Neural crest cell (in vitro differentiated cells): ENCODE results near the gene PGLYRP1. TPM values are rescaled to one million over a fixed set of nuclear protein-coding genes. Genes with fewer than 3 reads are reported as not detected.

Source experiments
- DNase-seq: peaks from one replicate; pipeline ENCODE4 v3.0.0; 2021; ENCODE audit warnings: low read depth, mixed read lengths, low spot score
- H3K27ac Mint-ChIP-seq: one replicate; pipeline ENCODE4 v1.8.0; 2021; ENCODE audit warnings: mild to moderate bottlenecking, mixed read lengths; ENCODE audit not compliant: unreplicated experiment
- H3K27me3 Mint-ChIP-seq: 2 replicates; pipeline ENCODE4 v1.8.0; 2021; ENCODE audit warnings: low read depth, mild to moderate bottlenecking, mixed read lengths
- H3K36me3 Mint-ChIP-seq: 2 replicates; pipeline ENCODE4 v1.8.0; 2021; ENCODE audit warnings: low read depth, mild to moderate bottlenecking, mixed read lengths
- H3K4me1 Mint-ChIP-seq: 2 replicates; pipeline ENCODE4 v1.8.0; 2021; ENCODE audit warnings: mixed read lengths
- H3K4me3 Mint-ChIP-seq: one replicate; pipeline ENCODE4 v1.8.0; 2021; ENCODE audit warnings: mild to moderate bottlenecking, mixed read lengths
- H3K9me3 Mint-ChIP-seq: 2 replicates; pipeline ENCODE4 v1.8.0; 2021; ENCODE audit warnings: mixed read lengths
- total RNA-seq: library from RNA; stranded (reverse); gene quantifications from 2 replicates; pipeline ENCODE4 v1.2.1, GENCODE V29; 2021
- TF ChIP-seq, protein P1 (sequence below): fragments of 200-600 bp; sonication (generic); conservative IDR thresholded peaks from 2 replicates; pipeline ENCODE4 v1.5.0; 2021; ENCODE audit warnings: antibody characterized with exemption, mild to moderate bottlenecking

PGLYRP1 gene
- total RNA-seq, 1 donor from 2014 or later, result not detected

DNA sequence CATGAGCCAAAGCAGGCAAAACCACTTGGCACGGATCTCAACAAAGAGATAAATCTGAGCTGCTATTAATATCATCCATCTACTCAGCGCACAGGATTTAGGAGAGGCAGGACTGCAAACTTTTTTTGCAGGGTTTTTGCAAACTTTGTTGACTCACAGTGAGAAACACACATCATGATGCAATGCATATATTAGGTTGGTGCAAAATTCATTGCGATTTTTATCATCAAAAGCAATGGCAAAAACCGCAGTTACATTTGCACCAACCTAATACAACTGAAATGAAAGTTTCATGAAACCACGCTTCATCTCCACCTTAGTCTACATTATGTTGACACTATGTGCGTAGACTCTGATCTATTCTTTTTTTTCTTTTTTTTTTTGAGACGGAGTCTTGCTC lies 44.7 kb downstream of the PGLYRP1 start:
- Mint-ChIP-seq H3K36me3 (no peaks in the 10 kb centered on the region), H3K4me3 (no peak overlapping the region), H3K9me3 (no peaks in the 10 kb centered on the region), H3K27me3 (peaks cover 40% of the 10 kb centered on the region), H3K4me1 (peaks cover 24% of the 10 kb centered on the region), H3K27ac (no peak overlapping the region)
- no peak for DNase-seq
- TF ChIP-seq, protein P1, sequence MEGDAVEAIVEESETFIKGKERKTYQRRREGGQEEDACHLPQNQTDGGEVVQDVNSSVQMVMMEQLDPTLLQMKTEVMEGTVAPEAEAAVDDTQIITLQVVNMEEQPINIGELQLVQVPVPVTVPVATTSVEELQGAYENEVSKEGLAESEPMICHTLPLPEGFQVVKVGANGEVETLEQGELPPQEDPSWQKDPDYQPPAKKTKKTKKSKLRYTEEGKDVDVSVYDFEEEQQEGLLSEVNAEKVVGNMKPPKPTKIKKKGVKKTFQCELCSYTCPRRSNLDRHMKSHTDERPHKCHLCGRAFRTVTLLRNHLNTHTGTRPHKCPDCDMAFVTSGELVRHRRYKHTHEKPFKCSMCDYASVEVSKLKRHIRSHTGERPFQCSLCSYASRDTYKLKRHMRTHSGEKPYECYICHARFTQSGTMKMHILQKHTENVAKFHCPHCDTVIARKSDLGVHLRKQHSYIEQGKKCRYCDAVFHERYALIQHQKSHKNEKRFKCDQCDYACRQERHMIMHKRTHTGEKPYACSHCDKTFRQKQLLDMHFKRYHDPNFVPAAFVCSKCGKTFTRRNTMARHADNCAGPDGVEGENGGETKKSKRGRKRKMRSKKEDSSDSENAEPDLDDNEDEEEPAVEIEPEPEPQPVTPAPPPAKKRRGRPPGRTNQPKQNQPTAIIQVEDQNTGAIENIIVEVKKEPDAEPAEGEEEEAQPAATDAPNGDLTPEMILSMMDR, result no peak

DNA sequence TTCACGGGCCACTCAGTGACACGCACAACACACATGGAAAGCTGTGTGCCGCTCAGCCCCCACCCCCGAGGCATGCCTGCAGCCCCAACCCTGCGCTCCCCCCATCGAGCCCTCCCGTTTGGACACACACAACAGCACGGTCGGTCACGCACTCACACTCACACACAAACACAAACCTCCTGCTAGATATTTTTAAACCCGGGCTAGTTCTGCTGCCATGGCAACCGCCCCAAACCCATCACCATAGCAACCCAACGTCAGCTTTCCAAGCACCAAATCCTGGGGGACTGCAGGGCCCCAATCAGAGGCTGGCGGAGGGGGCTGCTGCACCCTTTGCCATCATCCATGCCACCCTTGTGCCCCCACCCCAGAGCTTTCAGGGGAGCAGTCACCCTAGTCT lies 46.7 kb downstream of the PGLYRP1 start:
- Mint-ChIP-seq H3K9me3 (no peaks in the 10 kb centered on the region), H3K4me3 (peak overlapping the region; percentile 74), H3K27me3 (peaks cover 50% of the 10 kb centered on the region), H3K36me3 (no peaks in the 10 kb centered on the region), H3K27ac (peak overlapping the region; percentile 20), H3K4me1 (peaks cover 35% of the 10 kb centered on the region)
- no peak for DNase-seq
- TF ChIP-seq, protein P1, result no peak

DNA sequence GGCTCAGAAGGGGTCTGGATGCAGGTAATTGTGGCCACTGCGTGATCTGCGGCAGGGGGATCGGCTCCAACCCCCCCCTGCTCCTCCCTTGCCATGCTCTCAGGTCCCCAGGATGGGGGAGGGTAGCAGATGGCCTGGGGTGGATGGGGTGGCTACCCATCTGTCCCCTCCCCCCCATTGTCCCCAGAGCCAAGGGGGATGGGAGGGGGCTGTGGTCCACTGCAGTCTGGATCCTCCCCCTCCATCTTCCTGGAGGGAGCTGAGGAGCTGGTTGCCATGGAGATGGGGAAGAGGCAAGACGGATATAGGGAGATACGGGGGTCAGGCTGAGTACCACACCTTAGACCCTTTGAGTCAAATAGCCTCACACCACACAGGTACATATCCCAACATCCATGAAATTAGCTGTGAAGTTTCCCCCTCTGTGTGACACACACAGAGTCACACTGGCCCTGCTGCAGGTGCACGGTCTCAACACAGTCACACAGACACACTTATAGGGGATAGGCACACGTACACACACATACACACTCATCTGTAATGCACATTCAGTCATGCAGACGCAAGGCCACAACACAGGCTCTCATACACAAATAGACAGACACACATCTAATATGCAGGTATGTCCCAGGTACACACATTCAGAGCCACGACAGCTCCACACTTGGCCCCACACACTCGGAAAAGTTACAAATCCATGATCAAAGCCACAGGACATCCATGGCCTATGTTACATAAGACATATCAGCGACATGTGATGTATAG lies 47.4 kb downstream of the PGLYRP1 start:
- peak overlapping the region; percentile 74 for H3K4me3 Mint-ChIP-seq
- peak overlapping the region; percentile 67 for H3K27ac Mint-ChIP-seq
- H3K9me3 Mint-ChIP-seq, result no peaks in the 10 kb centered on the region
- no peak for DNase-seq
- peaks cover 56% of the 10 kb centered on the region for H3K27me3 Mint-ChIP-seq
- TF ChIP-seq, protein P1, result no peak
- H3K4me1 Mint-ChIP-seq, result peaks cover 35% of the 10 kb centered on the region
- H3K36me3 Mint-ChIP-seq, result no peaks in the 10 kb centered on the region

DNA sequence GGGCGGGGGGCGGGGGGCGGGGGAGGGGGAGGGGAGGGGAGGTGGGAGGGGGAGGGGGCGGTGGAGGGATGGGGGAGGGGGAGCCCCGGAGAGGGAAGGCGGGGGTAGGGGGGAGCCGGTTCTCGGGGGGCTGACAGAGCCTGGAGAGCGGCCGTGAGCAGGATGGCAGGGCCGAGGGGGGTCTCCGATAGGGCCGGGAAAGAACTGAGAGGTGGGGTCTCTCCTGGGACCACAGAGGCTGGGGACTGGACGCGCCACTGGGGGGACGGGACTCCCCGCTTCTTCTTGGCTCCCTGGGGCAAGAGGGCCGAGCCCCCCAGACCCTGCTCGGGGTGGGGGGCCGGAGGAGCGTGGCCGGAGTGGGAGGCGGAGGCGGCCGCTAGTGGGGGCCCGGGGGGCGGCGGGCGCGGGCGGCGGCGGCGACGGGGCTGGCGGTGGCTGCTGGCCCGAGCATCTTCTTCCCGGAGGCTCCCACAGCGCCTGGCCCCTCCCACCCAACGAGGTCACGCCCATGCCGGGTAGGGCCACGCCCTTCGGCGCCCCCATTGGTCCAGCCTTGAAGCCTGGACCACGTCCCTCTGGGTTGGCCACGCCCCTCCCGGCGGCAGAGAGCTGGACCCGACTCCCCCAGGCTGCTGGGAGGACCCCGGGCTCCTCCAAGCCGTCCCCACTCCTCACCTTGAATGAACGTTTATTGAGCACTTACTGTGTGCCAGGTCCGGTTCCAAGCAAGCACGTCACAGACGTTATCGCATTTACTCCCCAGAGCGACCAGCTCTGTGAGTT lies 49.1 kb downstream of the PGLYRP1 start, which contains the start of gene NOVA2:
Gene NOVA2 (minus strand): TSS at position 313 of the 786 bp plus-strand sequence. CDS start 514 bp downstream, outside the sequence.
- H3K27me3 Mint-ChIP-seq, result peaks cover 71% of the 10 kb centered on the region
- H3K27ac Mint-ChIP-seq, result no peak within 1 kb of the TSS
- TF ChIP-seq, protein P1, result no peak
- H3K4me3 Mint-ChIP-seq, result peak within 1 kb of the TSS; percentile 85
- H3K9me3 Mint-ChIP-seq, result no peaks in the 10 kb centered on the region
- H3K36me3 Mint-ChIP-seq, result no peaks in the 10 kb centered on the region
- peak; percentile 89 for DNase-seq
- peaks cover 35% of the 10 kb centered on the region for H3K4me1 Mint-ChIP-seq

DNA sequence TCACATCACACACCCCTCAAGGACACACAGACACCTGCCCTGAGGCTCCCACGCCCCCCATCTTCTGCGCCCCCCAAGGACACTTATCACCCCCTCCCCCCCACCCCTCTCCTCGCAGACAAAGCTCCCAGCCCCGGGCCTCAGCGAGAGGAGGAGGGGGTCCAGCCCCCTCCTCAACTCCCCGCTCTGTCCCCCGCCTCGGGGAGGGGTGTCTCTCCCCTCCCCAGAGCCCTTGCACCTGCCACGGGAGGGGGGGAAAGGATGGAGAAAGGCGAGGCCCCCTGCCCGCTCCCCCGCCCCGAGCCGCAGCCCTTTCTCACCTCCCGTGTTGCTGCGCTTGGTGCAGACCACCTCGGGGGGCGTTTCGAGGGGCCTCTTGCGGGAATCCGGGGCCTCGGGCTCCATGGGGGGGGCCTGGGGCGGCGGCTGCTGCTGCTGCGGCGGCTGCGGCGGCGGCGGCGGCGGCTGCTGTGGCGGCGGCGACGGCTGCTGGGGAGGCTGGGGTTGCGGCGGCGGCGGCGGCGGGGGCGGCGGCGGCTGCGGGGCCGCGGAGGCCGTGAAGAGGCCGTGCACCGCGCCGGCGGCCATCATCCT lies 49.8 kb downstream of the PGLYRP1 start:
- peaks cover 35% of the 10 kb centered on the region for H3K4me1 Mint-ChIP-seq
- TF ChIP-seq, protein P1, result no peak
- no peaks in the 10 kb centered on the region for H3K9me3 Mint-ChIP-seq
- peaks cover 77% of the 10 kb centered on the region for H3K27me3 Mint-ChIP-seq
- H3K27ac Mint-ChIP-seq, result no peak overlapping the region
- H3K36me3 Mint-ChIP-seq, result no peaks in the 10 kb centered on the region
- DNase-seq, result no peak
- peak overlapping the region; percentile 85 for H3K4me3 Mint-ChIP-seq
